HCT116 (cell line): ENCODE measurements around the gene CENATAC. TPM values are rescaled to one million over a fixed set of nuclear protein-coding genes. Genes with fewer than 3 reads are reported as not detected.
"Not testable (repeated sequence)": the region's sequence is repeated elsewhere in the genome, so short reads cannot be mapped to it uniquely, and the experiment has no call there.

Experiments
- ATAC-seq: fragments of 200-7000 bp; cut with Tn5 transposase; 2 replicates; pipeline ENCODE4 v1.9.1; 2020; ENCODE audit warnings: mild to moderate bottlenecking, moderate library complexity
- BruUV-seq: library from RNA; stranded (reverse); fragments of 400-500 nt; replicated peaks from 2 replicates; lab custom pipeline; 2021; lab: Mats Ljungman, UMichigan
- CTCF ChIA-PET: fragments of 300-600 bp; sonication (Branson Sonifier 250); formaldehyde crosslinking; loops from one replicate; lab custom pipeline; 2021; ENCODE audit warnings: antibody characterized with exemption; lab: Charles Lee
- POLR2A ChIA-PET: fragments of 300-600, 350-600 bp; sonication (Branson Sonifier 250); formaldehyde crosslinking; loops from one replicate; lab custom pipeline; 2021; ENCODE audit warnings: antibody characterized with exemption; lab: Charles Lee
- RAD21 ChIA-PET, 2 experiments: fragments of 300-600 bp; sonication (Branson Sonifier 250); formaldehyde crosslinking; loops; one replicate each; lab custom pipeline; 2023; ENCODE audit warnings: low total read pairs in 2 of 2; ENCODE audit not compliant: uncharacterized antibody in 2 of 2, unreplicated experiment in 2 of 2, low non-redundant PET in 1 of 2; lab: Charles Lee
- DNase-seq: peaks from one replicate; pipeline ENCODE4 v3.0.0-alpha.2; 2010; ENCODE audit warnings: low read depth, low spot score
- H2AFZ ChIP-seq: fragments of 200-600 bp; shearing (Covaris generic), sonication (generic); 2 replicates; pipeline ENCODE4 v1.6.1; 2017; ENCODE audit warnings: low read depth, mixed run types, mixed read lengths, antibody characterized with exemption, low read length; ENCODE audit not compliant: poor library complexity, severe bottlenecking
- H3K27ac ChIP-seq: 2 replicates; pipeline ENCODE4 v1.5.1; 2012; ENCODE audit warnings: low read depth, low read length
- H3K27me3 ChIP-seq: fragments of 200-600 bp; sonication (generic); 2 replicates; pipeline ENCODE4 v1.6.1; 2016; ENCODE audit warnings: mixed run types, low read length, mixed read lengths; ENCODE audit not compliant: insufficient read depth
- H3K36me3 ChIP-seq, 2 experiments: fragments of 200-500 bp in 1 of 2; fragments of 200-600 bp in 1 of 2; sonication (Bioruptor generic) in 1 of 2; sonication (generic) in 1 of 2; 2 replicates each; pipeline versions ENCODE4 v1.5.1 to v1.6.1; 2014 to 2016; ENCODE audit warnings: low read length in 2 of 2, inconsistent platforms in 1 of 2, mixed read lengths in 1 of 2, mixed run types in 1 of 2; ENCODE audit not compliant: insufficient read depth in 2 of 2, control insufficient read depth in 1 of 2
- H3K4me1 ChIP-seq, 2 experiments: fragments of 200-600 bp in 1 of 2; sonication (generic) in 1 of 2; 2 replicates each; pipeline versions ENCODE4 v1.5.1 to v1.6.1; 2012 to 2017; ENCODE audit warnings: low read length in 2 of 2, inconsistent platforms in 1 of 2, mild to moderate bottlenecking in 1 of 2, mixed read lengths in 1 of 2, mixed run types in 1 of 2, moderate library complexity in 1 of 2; ENCODE audit not compliant: insufficient read depth in 2 of 2, control insufficient read depth in 1 of 2
- H3K4me2 ChIP-seq: fragments of 200-600 bp; sonication (generic); 2 replicates; pipeline ENCODE4 v1.6.1; 2017; ENCODE audit warnings: mixed run types, low read length, mixed read lengths
- H3K4me3 ChIP-seq, 2 experiments: fragments of 200-600 bp in 1 of 2; sonication (generic) in 1 of 2; replicated peaks in 1 of 2; 2 replicates each; pipeline ENCODE4 v1.5.1; 2011 to 2016; ENCODE audit warnings: low read length in 2 of 2, control low read depth in 1 of 2, low read depth in 1 of 2, mild to moderate bottlenecking in 1 of 2, mixed read lengths in 1 of 2, mixed run types in 1 of 2
- H3K79me2 ChIP-seq: fragments of 200-600 bp; sonication (generic); 2 replicates; pipeline ENCODE4 v1.6.1; 2017; ENCODE audit warnings: mild to moderate bottlenecking, mixed run types, low read length, moderate library complexity, mixed read lengths; ENCODE audit not compliant: insufficient read depth
- H3K9ac ChIP-seq: fragments of 200-600 bp; sonication (generic); 2 replicates; pipeline ENCODE4 v1.6.1; 2016; ENCODE audit warnings: low read length, mixed read lengths
- H3K9me2 ChIP-seq: fragments of 200-600 bp; sonication (generic), shearing (Covaris generic); 2 replicates; pipeline ENCODE4 v1.6.1; 2017; ENCODE audit warnings: mixed run types, mild to moderate bottlenecking, moderate library complexity; ENCODE audit not compliant: insufficient read depth
- H3K9me3 ChIP-seq, 2 experiments: fragments of 200-500 bp in 1 of 2; fragments of 200-600 bp in 1 of 2; sonication (Bioruptor generic) in 1 of 2; sonication (generic) in 1 of 2; 2 replicates each; pipeline ENCODE4 v1.6.1; 2014 to 2017; ENCODE audit warnings: low read length in 2 of 2, mixed read lengths in 2 of 2, inconsistent platforms in 1 of 2, low read depth in 1 of 2, mild to moderate bottlenecking in 1 of 2, mixed run types in 1 of 2, moderate library complexity in 1 of 2; ENCODE audit not compliant: control insufficient read depth in 1 of 2, insufficient read depth in 1 of 2
- H4K20me1 ChIP-seq: fragments of 200-600 bp; sonication (generic), shearing (Covaris generic); 2 replicates; pipeline ENCODE4 v1.6.1; 2017; ENCODE audit warnings: mixed run types, mild to moderate bottlenecking, moderate library complexity; ENCODE audit not compliant: insufficient read depth
- JUND ChIP-seq: IDR thresholded peaks from 2 replicates; pipeline ENCODE4 v1.6.1; 2012
- RAD21 ChIP-seq: IDR thresholded peaks from 2 replicates; pipeline ENCODE4 v1.6.1; 2012; ENCODE audit warnings: low read depth, mild to moderate bottlenecking
- intact Hi-C: fragments of 100-400 bp; cut with micrococcal nuclease; formaldehyde crosslinking; loops from 2 replicates; pipeline ENCODE4 v1.10.0; 2022
- total RNA-seq: library from RNA; stranded (reverse); gene quantifications from one replicate; pipeline ENCODE4 v1.2.1, GENCODE V29; 2021; ENCODE audit not compliant: unreplicated experiment
- TF ChIP-seq, protein P1 (sequence below), 3 experiments: fragments of 200-600 bp in 1 of 3; sonication (generic) in 1 of 3; IDR thresholded peaks in 2 of 3; conservative IDR thresholded peaks in 1 of 3; 2 replicates each; pipeline ENCODE4 v1.5.1; 2012 to 2017; ENCODE audit warnings: low read depth in 2 of 3, low read length in 2 of 3, antibody characterized with exemption in 1 of 3, borderline replicate concordance in 1 of 3, control low read depth in 1 of 3, mild to moderate bottlenecking in 1 of 3, mixed read lengths in 1 of 3, mixed run types in 1 of 3, moderate library complexity in 1 of 3; ENCODE audit not compliant: insufficient read depth in 1 of 3
- TF ChIP-seq, protein P2 (sequence below): IDR thresholded peaks from 2 replicates; pipeline ENCODE4 v1.6.1; 2011; ENCODE audit warnings: mild to moderate bottlenecking, low read length, moderate library complexity; ENCODE audit not compliant: insufficient replicate concordance; ENCODE audit errors: extremely low read depth

CENATAC gene
- total RNA-seq, 1 experiment from 2014 or later: 28.9 TPM

DNA sequence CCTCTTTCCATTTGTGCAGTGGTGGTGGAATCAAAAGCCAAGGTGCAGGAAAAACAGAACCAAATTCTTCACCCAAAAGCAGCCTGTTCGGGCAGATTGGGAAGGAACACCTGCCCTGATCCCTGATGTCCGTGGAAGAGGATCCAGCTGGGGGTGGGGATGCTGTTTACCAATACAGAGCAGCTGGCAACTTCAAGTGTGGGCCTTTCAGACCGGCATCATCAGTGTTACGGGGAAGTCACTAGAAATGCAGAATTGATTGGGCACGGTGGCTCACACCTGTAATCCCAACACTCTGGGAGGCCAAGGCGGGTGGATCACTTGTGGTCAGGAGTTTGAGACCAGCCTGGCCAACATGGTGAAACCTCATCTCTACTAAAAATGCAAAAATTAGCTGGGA is 44.0 kb upstream of the CENATAC start:
- H3K9me2 ChIP-seq, H3K27me3 ChIP-seq, BruUV-seq, H3K79me2 ChIP-seq, H4K20me1 ChIP-seq, RAD21 ChIA-PET, intact Hi-C loops, H3K4me3 ChIP-seq, H3K36me3 ChIP-seq, H3K27ac ChIP-seq, H3K4me2 ChIP-seq, H3K9me3 ChIP-seq, DNase-seq, H3K9ac ChIP-seq, ATAC-seq, H2AFZ ChIP-seq: not testable (repeated sequence)
- ChIA-PET CTCF (interaction anchor here (4.4 kb wide), 1 partner anchor 264 kb away, joined by 28 read pairs; no protein-coding TSS in a partner anchor), POLR2A (interaction anchor here (0.6 kb wide), 1 partner anchor 10 kb away, joined by 4 read pairs; no protein-coding TSS in a partner anchor)
- H3K4me1 ChIP-seq: peaks cover 0 to 18% of the 10 kb centered on the region in 2 experiments; a peak in 2 of 4 replicates

DNA sequence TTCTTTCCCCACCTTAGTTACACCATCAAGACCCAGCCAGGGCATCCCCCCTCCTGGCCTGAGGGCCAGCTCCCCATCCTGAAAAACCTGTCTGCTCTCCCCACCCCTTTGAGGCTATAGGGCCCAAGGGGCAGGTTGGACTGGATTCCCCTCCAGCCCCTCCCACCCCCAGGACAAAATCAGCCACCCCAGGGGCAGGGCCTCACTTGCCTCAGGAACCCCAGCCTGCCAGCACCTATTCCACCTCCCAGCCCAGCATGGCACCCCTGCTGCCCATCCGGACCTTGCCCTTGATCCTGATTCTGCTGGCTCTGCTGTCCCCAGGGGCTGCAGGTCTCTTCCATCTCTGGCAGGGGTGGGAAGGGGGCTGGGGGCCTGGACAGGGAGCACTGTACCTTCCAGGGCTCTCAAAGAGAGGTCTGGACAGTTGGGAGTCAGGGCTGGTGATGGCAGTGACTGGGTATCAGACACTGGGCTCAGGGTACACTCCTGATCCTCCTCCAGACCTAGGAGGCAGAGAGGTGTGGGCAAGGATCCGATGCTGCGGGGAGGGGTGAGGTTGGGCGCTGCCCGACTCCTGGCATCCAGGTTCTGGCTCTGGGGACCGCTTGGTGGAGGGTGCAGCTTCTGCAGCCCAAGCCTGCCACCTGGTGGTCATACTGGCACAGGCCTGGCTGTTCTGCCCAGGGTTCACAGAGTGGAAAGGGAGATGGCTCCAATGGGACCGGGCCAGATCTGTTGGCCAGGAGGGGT is 41.7 kb upstream of the CENATAC start, which contains the start of gene UPK2:
Gene UPK2 (plus strand): TSS at position 205 of the 753 bp plus-strand sequence. CDS start 53 bp downstream, at position 258.
- Histone ChIP-seq H4K20me1 (no peaks in the 10 kb centered on the region), H3K36me3 (no peaks in the 10 kb centered on the region), H3K9ac (no peak within 1 kb of the TSS), H3K4me1 (peaks cover 0 to 18% of the 10 kb centered on the region in 2 experiments; a peak in 2 of 4 replicates), H3K27ac (no peak within 1 kb of the TSS), H3K9me3 (no peaks in the 10 kb centered on the region), H2AFZ (peak within 1 kb of the TSS; percentile 22), H3K4me2 (peak within 1 kb of the TSS; percentile 27), H3K4me3 (no peak within 1 kb of the TSS), H3K9me2 (no peaks in the 10 kb centered on the region), H3K27me3 (no peaks in the 10 kb centered on the region), H3K79me2 (no peaks in the 10 kb centered on the region)
- peak; percentile 100 for TF ChIP-seq RAD21
- TF ChIP-seq, protein P1, sequence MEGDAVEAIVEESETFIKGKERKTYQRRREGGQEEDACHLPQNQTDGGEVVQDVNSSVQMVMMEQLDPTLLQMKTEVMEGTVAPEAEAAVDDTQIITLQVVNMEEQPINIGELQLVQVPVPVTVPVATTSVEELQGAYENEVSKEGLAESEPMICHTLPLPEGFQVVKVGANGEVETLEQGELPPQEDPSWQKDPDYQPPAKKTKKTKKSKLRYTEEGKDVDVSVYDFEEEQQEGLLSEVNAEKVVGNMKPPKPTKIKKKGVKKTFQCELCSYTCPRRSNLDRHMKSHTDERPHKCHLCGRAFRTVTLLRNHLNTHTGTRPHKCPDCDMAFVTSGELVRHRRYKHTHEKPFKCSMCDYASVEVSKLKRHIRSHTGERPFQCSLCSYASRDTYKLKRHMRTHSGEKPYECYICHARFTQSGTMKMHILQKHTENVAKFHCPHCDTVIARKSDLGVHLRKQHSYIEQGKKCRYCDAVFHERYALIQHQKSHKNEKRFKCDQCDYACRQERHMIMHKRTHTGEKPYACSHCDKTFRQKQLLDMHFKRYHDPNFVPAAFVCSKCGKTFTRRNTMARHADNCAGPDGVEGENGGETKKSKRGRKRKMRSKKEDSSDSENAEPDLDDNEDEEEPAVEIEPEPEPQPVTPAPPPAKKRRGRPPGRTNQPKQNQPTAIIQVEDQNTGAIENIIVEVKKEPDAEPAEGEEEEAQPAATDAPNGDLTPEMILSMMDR (IDR thresholded peaks at IDR 0.05 in 2 of 3, conservative IDR thresholded peaks at IDR 0.05 in 1 of 3; ENCODE audit: borderline replicate concordance in 1 of 3, insufficient read depth in 1 of 3, low read depth in 2 of 3, low read length in 2 of 3): peak; percentile 96 to 97 (median 96)
- TF ChIP-seq JUND: no peak
- TF ChIP-seq, protein P2, sequence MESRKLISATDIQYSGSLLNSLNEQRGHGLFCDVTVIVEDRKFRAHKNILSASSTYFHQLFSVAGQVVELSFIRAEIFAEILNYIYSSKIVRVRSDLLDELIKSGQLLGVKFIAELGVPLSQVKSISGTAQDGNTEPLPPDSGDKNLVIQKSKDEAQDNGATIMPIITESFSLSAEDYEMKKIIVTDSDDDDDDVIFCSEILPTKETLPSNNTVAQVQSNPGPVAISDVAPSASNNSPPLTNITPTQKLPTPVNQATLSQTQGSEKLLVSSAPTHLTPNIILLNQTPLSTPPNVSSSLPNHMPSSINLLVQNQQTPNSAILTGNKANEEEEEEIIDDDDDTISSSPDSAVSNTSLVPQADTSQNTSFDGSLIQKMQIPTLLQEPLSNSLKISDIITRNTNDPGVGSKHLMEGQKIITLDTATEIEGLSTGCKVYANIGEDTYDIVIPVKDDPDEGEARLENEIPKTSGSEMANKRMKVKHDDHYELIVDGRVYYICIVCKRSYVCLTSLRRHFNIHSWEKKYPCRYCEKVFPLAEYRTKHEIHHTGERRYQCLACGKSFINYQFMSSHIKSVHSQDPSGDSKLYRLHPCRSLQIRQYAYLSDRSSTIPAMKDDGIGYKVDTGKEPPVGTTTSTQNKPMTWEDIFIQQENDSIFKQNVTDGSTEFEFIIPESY: no peak
- ChIA-PET CTCF (interaction anchor here (0.6 to 4.4 kb wide), 11 partner anchors 11 to 267 kb away, joined by 3 to 28 read pairs (median 3); partner anchors contain the start of gene DDX6), RAD21 (interaction anchor here (0.6 to 0.7 kb wide), 2 partner anchors 12 to 165 kb away, joined by 3 to 4 read pairs; no protein-coding TSS in a partner anchor), POLR2A (interaction anchor here (1.6 kb wide), 1 partner anchor 47 kb away, joined by 5 read pairs; no protein-coding TSS in a partner anchor)
- peak; percentile 78 for DNase-seq
- intact Hi-C loops: loop anchor here (1.0 to 5.0 kb wide), 4 partner anchors 25 to 359 kb away; no protein-coding TSS in a partner anchor
- ATAC-seq: peak; percentile 99
- no TSS peak for BruUV-seq
